ENCODE measurements around the gene LCNL1.

- TF ChIP-seq CTCF (conservative IDR thresholded peaks at IDR 0.05 in 1 of 2, IDR thresholded peaks at IDR 0.05 in 1 of 2; ENCODE audit: extremely low read depth in 1 of 2, insufficient read depth in 1 of 2, low read depth in 1 of 2, low read length in 2 of 2) (peak; percentile 82 to 94), EZH2 (IDR thresholded peaks at IDR 0.05; ENCODE audit: borderline replicate concordance, low read length) (no peak)
These were observed 52.1 kb downstream of the LCNL1 start for GRCh38 chr9:137034709-137035506.

Data from mammary epithelial cell (primary cell).